AG09309 (cell line): ENCODE results near the gene TEKTIP1.
A peak's percentile ranks its signal among the peaks of the same experiment; 100 is the strongest.
"Not testable (repeated sequence)": the region's sequence is repeated elsewhere in the genome, so short reads cannot be mapped to it uniquely, and the experiment has no call there.

Experiments used
- DNase-seq: peaks from one replicate; pipeline ENCODE4 v3.0.0-alpha.2; 2010; ENCODE audit warnings: low read depth
- H3K4me3 ChIP-seq: 2 replicates; pipeline ENCODE4 v1.5.1; 2011; ENCODE audit warnings: mild to moderate bottlenecking, low read depth, low read length, moderate library complexity; ENCODE audit not compliant: control insufficient read depth
- TF ChIP-seq, protein P1 (sequence below): IDR thresholded peaks from 2 replicates; pipeline ENCODE4 v1.5.1; 2011; ENCODE audit warnings: mild to moderate bottlenecking, low read depth, low read length, inconsistent platforms; ENCODE audit not compliant: insufficient read depth, control insufficient read depth; ENCODE audit errors: missing control alignments

The TEKTIP1 gene

DNA sequence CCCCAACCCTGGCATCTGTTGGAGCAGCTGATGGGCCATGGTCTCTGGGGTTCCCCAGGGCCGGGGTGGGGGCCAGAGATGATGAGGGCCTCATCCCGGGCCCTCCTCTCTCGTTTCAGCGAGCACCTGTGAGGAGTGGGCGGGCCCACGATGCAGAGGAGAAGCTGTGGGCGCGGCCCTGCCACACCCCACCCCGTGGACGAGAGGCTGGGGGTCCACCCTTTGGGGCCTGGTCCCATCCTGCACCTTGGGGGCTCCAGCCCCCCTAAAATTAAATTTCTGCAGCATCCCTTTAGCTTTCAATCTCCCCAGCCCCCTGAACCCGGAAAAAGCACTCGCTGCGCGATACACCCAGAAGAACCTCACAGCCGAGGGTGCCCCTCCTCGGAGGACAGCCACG is 39.4 kb downstream of the TEKTIP1 start:
- no peak for DNase-seq
- H3K4me3 ChIP-seq: no peak overlapping the region

DNA sequence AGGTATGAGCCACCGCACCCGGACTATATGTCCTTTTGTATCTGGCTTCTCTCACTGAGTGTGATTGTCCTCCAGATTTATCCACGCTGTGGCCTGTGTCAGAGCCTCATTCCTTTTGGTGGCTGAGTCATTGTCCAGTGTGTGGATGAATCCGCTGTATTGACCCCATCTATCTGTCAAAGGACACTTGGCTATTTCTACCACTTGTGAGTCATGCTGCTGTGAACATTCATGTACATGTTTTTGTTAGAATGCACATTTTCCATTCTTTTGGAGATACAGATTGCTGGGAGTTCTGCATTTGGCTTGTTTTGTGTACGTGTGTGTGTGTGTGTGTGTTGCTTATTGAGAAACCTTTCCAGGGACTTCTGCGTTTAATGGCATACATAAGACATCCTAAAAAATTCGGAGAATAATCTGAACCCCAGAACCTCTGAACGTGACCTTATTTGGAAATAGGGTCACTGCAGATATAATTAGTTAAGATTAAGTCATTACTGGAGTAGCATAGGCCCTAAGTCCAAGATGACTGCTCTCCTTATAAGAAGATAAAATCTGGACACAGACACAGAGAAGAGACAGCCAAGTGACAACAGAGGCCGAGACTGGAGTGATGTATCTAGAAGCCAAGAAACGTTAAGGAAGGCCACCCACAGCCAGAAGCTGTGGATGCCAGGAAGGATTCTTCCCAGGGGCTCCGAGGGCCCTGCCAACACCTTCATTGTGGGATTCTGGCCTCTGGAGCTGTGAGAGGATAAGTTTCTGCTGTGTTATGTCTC is 41.4 kb downstream of the TEKTIP1 start:
- H3K4me3 ChIP-seq: no peak overlapping the region
- peak; percentile 78 for DNase-seq
- TF ChIP-seq, protein P1, sequence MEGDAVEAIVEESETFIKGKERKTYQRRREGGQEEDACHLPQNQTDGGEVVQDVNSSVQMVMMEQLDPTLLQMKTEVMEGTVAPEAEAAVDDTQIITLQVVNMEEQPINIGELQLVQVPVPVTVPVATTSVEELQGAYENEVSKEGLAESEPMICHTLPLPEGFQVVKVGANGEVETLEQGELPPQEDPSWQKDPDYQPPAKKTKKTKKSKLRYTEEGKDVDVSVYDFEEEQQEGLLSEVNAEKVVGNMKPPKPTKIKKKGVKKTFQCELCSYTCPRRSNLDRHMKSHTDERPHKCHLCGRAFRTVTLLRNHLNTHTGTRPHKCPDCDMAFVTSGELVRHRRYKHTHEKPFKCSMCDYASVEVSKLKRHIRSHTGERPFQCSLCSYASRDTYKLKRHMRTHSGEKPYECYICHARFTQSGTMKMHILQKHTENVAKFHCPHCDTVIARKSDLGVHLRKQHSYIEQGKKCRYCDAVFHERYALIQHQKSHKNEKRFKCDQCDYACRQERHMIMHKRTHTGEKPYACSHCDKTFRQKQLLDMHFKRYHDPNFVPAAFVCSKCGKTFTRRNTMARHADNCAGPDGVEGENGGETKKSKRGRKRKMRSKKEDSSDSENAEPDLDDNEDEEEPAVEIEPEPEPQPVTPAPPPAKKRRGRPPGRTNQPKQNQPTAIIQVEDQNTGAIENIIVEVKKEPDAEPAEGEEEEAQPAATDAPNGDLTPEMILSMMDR: no peak

More for the DNA sequence above, 39.4 kb downstream of the TEKTIP1 start:
- TF ChIP-seq, protein P1: no peak

DNA sequence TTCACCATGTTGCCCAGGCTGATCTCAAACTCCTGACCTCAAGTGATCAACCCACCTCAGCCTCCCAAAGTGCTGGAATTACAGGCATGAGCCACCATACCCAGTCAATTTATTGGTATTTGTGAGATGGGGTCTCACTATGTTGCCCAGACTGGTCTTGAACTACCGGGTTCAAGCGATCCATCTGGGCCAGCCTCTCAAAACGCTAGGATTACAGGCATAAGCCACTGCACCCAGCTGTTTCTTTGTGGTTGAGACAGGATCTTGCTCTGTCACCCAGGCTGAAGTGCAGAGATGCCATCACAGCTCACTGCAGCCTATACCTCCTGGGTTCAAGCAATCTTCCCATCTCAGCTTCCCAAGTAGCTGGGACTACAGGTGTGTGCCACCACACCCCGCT is 42.8 kb downstream of the TEKTIP1 start:
- DNase-seq, H3K4me3 ChIP-seq: not testable (repeated sequence)

DNA sequence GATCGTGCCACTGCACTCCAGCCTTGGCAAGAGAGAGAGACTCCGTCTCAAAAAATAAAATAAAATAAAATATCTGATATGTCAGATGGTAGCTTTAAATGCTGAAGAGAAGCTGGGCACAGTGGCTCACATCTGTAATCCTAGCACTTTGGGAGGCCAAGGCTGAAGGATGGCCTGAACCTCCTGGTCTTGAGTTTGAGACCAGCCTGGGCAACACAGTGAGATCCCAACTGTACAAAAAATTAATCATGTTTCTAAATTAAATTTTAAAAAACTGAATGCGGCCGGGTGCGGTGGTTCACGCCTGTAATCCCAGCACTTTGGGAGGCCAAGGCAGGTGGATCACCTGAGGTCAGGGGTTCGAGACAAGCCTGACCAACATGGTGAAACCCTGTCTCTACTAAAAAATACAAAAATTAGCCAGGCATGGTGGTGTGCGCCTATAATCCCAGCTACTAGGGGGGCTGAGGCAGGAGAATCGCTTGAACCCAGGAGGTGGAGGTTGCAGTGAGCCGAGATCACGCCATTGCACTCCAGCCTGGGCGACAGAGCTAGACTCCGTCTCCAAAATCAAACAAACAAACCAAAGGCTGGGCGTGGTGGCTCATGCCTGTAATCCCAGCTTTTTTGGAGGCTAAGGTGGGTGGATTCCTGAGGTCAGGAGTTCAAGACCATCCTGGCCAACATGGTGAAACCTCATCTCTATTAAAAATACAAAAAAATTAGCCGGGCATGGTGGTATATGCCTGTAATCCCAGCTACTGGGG is 45.2 kb downstream of the TEKTIP1 start:
- not testable (repeated sequence) for H3K4me3 ChIP-seq, DNase-seq

DNA sequence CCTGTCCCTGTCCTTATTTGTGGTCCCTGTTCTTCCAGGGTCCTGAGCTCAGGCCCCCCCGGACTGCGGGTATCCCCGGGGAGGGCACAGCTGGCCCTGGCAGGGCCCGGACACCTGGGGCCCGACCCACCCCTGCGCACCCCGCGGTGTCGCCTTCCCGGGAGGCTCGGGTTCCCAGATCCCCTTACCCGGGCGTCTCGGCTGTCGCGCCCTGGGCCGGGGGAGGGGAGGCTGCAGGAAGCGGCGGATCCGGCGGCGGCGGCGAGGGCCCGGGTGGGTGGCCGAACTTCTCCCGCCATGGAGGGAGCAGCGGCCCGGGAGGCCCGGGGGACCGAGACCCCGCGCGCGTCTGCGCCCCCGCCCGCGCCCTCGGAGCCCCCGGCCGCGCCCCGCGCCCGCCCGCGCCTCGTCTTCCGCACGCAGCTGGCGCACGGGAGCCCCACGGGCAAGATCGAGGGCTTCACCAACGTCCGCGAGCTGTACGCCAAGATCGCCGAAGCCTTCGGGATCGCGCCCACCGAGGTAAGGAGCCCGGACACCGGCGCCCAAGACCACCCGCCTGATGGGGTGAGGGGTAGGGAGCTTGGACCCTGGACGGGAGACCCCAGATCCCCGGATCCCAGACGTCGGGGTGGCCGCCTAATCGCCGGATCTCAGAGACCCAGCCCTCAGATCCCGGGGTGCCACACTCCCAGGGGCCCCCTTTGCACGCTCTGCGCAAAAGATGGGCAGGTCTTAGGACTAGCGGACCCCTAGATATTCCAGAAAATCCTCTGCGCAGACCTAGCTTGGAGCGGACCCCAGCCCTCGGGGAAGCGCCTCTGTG is 46.5 kb downstream of the TEKTIP1 start, which contains the start of gene GIPC3:
Gene GIPC3, plus strand, starts transcription at position 178 of the 826 bp plus-strand sequence. Its CDS starts 120 bp downstream, at position 298.
- no peak for DNase-seq
- TF ChIP-seq, protein P1: no peak
- H3K4me3 ChIP-seq: peak within 1 kb of the TSS; percentile 11; the same call in 1 of the 2 replicates

DNA sequence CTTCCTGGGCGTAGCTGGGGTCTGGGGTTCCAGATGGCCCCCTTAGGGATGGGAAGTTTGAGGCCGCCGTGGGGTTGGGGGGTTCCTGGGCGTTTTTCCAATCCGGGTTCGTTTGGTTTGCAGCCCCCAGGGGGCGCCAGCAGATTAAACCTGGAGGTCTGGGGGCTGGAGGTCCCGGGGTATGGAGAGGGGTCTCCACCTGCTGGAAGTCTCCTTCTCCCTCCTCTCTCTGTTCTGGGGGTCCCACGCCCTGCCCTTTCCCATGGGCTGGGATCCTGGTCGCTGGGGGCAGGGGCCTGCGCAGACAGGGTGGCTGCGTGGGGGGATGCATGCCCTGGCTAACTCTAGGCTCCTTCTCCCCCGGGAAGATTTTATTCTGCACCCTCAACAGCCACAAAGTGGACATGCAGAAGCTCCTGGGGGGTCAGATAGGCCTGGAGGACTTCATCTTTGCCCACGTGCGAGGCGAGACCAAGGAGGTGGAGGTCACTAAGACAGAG is 47.2 kb downstream of the TEKTIP1 start:
- no peak overlapping the region for H3K4me3 ChIP-seq
- TF ChIP-seq, protein P1: peak; percentile 41
- DNase-seq: no peak

DNA sequence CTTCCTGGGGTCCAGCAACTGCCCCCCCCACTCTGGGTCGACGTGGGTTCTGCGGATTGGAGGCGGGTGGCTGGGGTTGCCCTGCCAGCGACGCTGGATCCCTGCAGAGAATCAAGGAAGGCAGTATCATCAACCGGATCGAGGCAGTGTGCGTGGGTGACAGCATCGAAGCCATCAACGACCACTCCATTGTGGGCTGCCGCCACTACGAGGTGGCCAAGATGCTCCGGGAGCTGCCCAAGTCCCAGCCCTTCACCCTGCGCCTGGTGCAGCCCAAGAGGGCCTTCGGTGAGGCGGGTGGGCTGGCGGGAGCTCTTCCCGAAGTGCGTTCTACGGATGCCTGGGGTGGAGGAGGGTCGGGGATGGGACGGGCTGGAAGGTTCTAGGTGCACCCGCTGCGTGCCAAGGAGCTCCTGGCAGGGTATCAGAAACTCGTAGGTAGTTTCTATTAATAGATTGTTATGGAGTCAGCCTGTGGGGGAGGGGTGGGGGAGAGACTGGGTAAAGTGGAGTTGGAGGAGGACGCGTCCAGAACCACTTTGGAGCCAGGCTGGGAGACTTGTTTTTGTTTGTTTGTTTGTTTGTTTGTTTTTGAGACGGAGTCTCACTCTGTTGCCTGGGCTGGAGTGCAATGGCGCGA is 47.9 kb downstream of the TEKTIP1 start:
- DNase-seq: no peak
- TF ChIP-seq, protein P1: no peak
- no peak overlapping the region for H3K4me3 ChIP-seq
